ENCODE data around the gene SACS. TPM values are rescaled to one million over a fixed set of nuclear protein-coding genes. Genes with fewer than 3 reads are reported as not detected.

The SACS gene
- total RNA-seq, 4 donors from 2014 or later, result 12.9 to 32.9 (median 23.5) TPM

DNA sequence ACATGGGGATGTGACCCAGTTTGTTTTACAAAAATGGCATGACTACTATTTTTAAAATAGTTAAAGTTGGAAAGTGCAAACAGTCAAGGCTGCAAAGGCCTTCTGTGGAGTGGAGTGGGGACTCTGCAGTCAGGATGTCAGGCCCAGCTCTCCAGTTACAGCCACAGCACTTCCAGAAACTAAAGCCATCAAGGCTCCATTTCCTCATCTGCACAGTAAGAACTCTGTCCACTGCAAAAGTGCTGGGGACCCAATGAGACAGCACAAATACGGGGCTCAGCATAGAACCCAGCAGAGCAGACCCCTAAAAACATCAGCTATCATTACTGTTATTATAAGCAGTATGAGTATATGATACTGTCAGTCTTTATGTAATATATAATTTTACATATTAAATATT lies 73.6 kb downstream of the SACS start:
- Histone ChIP-seq H3K27me3 (no peaks in the 10 kb centered on the region), H3K4me1 (no peaks in the 10 kb centered on the region), H3K9me3 (no peaks in the 10 kb centered on the region), H3K4me3 (no peak overlapping the region), H3K27ac (no peak overlapping the region), H3K36me3 (peaks cover 0 to 84% (median 0%) of the 10 kb centered on the region in 3 donors)
- 63 to 91% methylated on average over 1 of the region's 1 CpG for WGBS, 2 donors
- TF ChIP-seq, protein P1, sequence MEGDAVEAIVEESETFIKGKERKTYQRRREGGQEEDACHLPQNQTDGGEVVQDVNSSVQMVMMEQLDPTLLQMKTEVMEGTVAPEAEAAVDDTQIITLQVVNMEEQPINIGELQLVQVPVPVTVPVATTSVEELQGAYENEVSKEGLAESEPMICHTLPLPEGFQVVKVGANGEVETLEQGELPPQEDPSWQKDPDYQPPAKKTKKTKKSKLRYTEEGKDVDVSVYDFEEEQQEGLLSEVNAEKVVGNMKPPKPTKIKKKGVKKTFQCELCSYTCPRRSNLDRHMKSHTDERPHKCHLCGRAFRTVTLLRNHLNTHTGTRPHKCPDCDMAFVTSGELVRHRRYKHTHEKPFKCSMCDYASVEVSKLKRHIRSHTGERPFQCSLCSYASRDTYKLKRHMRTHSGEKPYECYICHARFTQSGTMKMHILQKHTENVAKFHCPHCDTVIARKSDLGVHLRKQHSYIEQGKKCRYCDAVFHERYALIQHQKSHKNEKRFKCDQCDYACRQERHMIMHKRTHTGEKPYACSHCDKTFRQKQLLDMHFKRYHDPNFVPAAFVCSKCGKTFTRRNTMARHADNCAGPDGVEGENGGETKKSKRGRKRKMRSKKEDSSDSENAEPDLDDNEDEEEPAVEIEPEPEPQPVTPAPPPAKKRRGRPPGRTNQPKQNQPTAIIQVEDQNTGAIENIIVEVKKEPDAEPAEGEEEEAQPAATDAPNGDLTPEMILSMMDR (IDR thresholded peaks at IDR 0.05), result no peak
- TF ChIP-seq EP300 (IDR thresholded peaks at IDR 0.05), result no peak
- no peak for TF ChIP-seq POLR2A (IDR thresholded peaks at IDR 0.05)
- DNase-seq (ENCODE audit: low spot score in 2 of 2), result no peak

DNA sequence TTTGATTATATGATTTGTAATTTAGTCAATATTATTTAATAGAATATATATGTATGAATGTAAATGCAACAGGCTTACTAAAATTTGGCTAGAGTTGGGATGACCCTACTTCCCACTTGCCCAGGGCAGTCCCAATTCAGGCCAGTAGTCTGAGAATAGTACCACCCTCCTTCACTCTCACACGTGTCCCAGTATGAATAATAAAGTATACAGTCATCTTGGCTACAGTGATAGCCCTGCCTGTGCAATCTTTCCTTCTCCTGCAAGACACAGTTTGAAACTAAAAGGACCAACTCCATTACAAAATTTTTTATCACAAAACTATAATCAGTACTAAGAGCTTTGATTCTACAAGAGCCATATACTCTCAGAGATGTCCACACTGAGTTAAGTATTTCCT lies 76.2 kb downstream of the SACS start:
- H3K27me3 ChIP-seq, result no peaks in the 10 kb centered on the region
- H3K36me3 ChIP-seq, result peaks cover 0 to 80% (median 0%) of the 10 kb centered on the region in 3 donors
- H3K4me3 ChIP-seq, result no peak overlapping the region
- no peak overlapping the region for H3K27ac ChIP-seq
- DNase-seq (ENCODE audit: low spot score in 2 of 2), result no peak
- TF ChIP-seq POLR2A (IDR thresholded peaks at IDR 0.05) (no peak), EP300 (IDR thresholded peaks at IDR 0.05) (no peak)
- TF ChIP-seq, protein P1 (IDR thresholded peaks at IDR 0.05), result no peak
- no peaks in the 10 kb centered on the region for H3K9me3 ChIP-seq
- H3K4me1 ChIP-seq, result no peaks in the 10 kb centered on the region
- 64 to 83% methylated on average over 1 of the region's 1 CpG for WGBS, 2 donors

GRCh38 chr13:23356368-23356767 lies 77.1 kb downstream of the SACS start:
- H3K27ac ChIP-seq, result no peak overlapping the region
- no peaks in the 10 kb centered on the region for H3K27me3 ChIP-seq
- TF ChIP-seq, protein P1 (IDR thresholded peaks at IDR 0.05), result no peak
- TF ChIP-seq EP300 (IDR thresholded peaks at IDR 0.05) (no peak), POLR2A (IDR thresholded peaks at IDR 0.05) (no peak)
- H3K4me3 ChIP-seq, result no peak overlapping the region
- peaks cover 0 to 81% (median 0%) of the 10 kb centered on the region in 3 donors for H3K36me3 ChIP-seq
- H3K9me3 ChIP-seq, result no peaks in the 10 kb centered on the region
- DNase-seq (ENCODE audit: low spot score in 2 of 2), result no peak
- no peaks in the 10 kb centered on the region for H3K4me1 ChIP-seq
- WGBS, 2 donors, result 85 to 88% methylated on average over 2 of the region's 2 CpGs

- TF ChIP-seq, protein P1 (IDR thresholded peaks at IDR 0.05), result no peak
- no peak for TF ChIP-seq EP300 (IDR thresholded peaks at IDR 0.05)
- TF ChIP-seq POLR2A (IDR thresholded peaks at IDR 0.05), result no peak
- Histone ChIP-seq H3K4me3 (no peak overlapping the region), H3K36me3 (peaks cover 0 to 87% (median 0%) of the 10 kb centered on the region in 3 donors), H3K27me3 (no peaks in the 10 kb centered on the region), H3K4me1 (no peaks in the 10 kb centered on the region), H3K9me3 (no peaks in the 10 kb centered on the region), H3K27ac (no peak overlapping the region)
- DNase-seq (ENCODE audit: low spot score in 2 of 2), result no peak
- 98% methylated on average over 5 of the region's 5 CpGs for WGBS, 2 donors
These were observed 79.0 kb downstream of the SACS start for GRCh38 chr13:23354520-23354919.

GRCh38 chr13:23352161-23352560 lies 81.3 kb downstream of the SACS start:
- no peaks in the 10 kb centered on the region for H3K9me3 ChIP-seq
- 65 to 66% methylated on average over 4 of the region's 4 CpGs for WGBS, 2 donors
- H3K27ac ChIP-seq, result no peak overlapping the region
- no peak for DNase-seq (ENCODE audit: low spot score in 2 of 2)
- peaks cover 0 to 5% (median 0%) of the 10 kb centered on the region in 4 donors for H3K4me1 ChIP-seq
- no peaks in the 10 kb centered on the region for H3K27me3 ChIP-seq
- H3K4me3 ChIP-seq, result no peak overlapping the region
- H3K36me3 ChIP-seq, result peaks cover 0 to 95% (median 0%) of the 10 kb centered on the region in 3 donors
- TF ChIP-seq EP300 (IDR thresholded peaks at IDR 0.05) (no peak), POLR2A (IDR thresholded peaks at IDR 0.05) (no peak)
- TF ChIP-seq, protein P1 (IDR thresholded peaks at IDR 0.05), result no peak
